ENCODE data around the gene MAP3K12. TPM values are rescaled to one million over a fixed set of nuclear protein-coding genes. Genes with fewer than 3 reads are reported as not detected.

Gene MAP3K12
- total and polyA plus RNA-seq, 2 of the 13 experiments (the other 11 are each of a cell fraction or from before 2014, with no cell fraction given): 0.20 to 1.1 TPM

GRCh38 chr12:53538209-53538689, 39.0 kb upstream of the MAP3K12 start (continued):
- TF ChIP-seq ZBTB40 (IDR thresholded peaks at IDR 0.05): no peak
- peak; percentile 24; the same call in 1 of the 2 replicates for TF ChIP-seq ZBTB40 (CRISPR knock-in tag; IDR thresholded peaks at IDR 0.05)
- TF ChIP-seq AHDC1 (CRISPR knock-in tag; IDR thresholded peaks at IDR 0.05; ENCODE audit: borderline replicate concordance): peak; percentile 81; the same call in 1 of the 2 replicates
- peak; percentile 95 for TF ChIP-seq ZGPAT (CRISPR knock-in tag; IDR thresholded peaks at IDR 0.05)
- no peak for TF ChIP-seq ZZZ3 (CRISPR knock-in tag; IDR thresholded peaks at IDR 0.05; ENCODE audit: borderline replicate concordance)
- TF ChIP-seq RBM39 (IDR thresholded peaks at IDR 0.05; ENCODE audit: low read depth, low read length, poor library complexity, severe bottlenecking): no peak
- TF ChIP-seq ELF1 (CRISPR knock-in tag; IDR thresholded peaks at IDR 0.05): peak; percentile 50
- TF ChIP-seq NBN (conservative IDR thresholded peaks at IDR 0.05): no peak
- TF ChIP-seq ZNF670 (CRISPR knock-in tag; IDR thresholded peaks at IDR 0.05; ENCODE audit: borderline replicate concordance): peak; percentile 62; the same call in 1 of the 2 replicates
- TF ChIP-seq SOX13 (IDR thresholded peaks at IDR 0.05): peak; percentile 97
- TF ChIP-seq SOX13 (CRISPR knock-in tag; conservative IDR thresholded peaks at IDR 0.05 in 1 of 2, IDR thresholded peaks at IDR 0.05 in 1 of 2): peak in 1 of 2 experiments; percentile 99; a peak in 2 of 4 replicates
- peak; percentile 71 for TF ChIP-seq HNF4A (CRISPR knock-in tag; IDR thresholded peaks at IDR 0.05)
- TF ChIP-seq ONECUT2 (CRISPR knock-in tag; IDR thresholded peaks at IDR 0.05): peak; percentile 36; the same call in 1 of the 2 replicates
- TF ChIP-seq XRCC5 (optimal IDR thresholded peaks at IDR 0.05; ENCODE audit: low read length): peak; percentile 45

Measured in HepG2 (cell line).